HG02623 (cell line): Measurements from ENCODE around the gene SLC25A48.
A peak's percentile ranks its signal among the peaks of the same experiment; 100 is the strongest.
"Not testable (repeated sequence)": the region's sequence is repeated elsewhere in the genome, so short reads cannot be mapped to it uniquely, and the experiment has no call there.

ENCODE experiments used
- ATAC-seq: cut with Tn5 transposase; IDR thresholded peaks from one replicate; pipeline ENCODE4 v1.9.1; 2021; ENCODE audit warnings: moderate library complexity; ENCODE audit not compliant: unreplicated experiment

The SLC25A48 gene

DNA sequence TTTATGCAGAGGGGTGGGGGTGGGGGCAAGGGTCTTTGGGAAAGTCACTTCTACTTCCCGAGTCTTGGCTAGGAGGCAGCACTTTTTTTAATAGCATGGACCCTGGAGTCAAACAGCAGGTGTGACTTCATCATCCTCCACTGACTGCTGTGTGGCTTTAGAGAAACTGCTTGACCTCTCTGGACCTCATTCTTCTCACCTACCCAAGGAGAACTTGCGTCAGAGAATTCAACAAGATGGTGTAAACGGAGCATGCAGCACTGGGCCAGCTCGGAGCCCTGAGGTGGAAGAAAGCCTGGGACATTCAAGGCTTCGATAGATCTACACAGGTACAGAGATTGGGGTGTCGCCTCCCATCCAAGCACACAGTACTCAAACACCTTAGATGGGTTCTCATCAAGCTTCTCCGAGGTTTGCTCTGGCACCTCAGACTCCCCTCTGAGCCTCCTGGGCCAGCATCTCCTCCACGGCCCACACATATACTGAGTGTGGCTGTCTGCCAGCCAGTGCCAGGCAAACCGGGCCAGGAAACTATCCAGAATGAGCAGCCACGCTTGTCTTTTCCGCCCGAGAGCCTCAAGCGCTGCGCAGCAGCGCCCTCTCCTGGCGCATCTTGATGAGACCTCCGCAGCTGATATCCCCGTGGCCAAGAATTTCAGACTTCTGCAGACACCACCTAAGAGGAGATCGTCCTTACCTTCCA lies 4.6 kb upstream of the SLC25A48 start:
- ATAC-seq, result no peak

DNA sequence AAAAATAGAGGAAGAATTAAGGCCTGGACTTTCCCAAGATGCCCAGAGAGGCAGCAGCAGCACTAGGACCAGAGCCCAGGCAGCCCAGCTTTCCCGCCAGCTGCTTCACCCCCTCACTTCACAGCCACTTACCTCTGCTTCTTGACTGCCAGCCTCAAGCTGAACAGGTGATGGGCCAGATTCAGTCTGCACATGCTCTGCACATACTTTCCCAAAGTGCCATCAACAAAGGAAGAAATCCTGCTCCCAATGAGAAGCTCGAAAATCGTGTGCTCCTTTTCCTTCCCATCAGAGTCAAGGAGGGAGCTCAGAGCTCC lies 4.1 kb upstream of the SLC25A48 start:
- no peak for ATAC-seq

DNA sequence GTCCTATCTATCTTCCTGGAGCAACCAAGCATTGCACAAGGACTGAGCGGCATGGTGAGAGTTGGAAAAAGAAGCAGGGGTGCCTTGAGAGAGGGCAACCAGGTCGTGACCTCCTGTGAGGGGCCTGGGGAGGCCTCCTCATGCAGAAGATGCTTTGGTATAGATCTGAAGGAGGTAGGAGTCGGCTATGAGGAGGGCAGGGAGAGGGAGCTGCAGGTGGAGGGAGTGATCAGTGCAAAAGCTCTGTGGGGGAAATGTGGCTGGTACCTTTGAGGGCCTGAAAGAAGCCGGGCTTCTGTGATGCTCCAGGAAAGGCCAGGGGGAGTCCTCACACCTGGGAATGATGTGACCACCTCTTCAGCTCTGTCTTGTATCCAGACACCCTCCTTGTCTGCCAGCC lies 3.6 kb upstream of the SLC25A48 start:
- ATAC-seq, result no peak

DNA sequence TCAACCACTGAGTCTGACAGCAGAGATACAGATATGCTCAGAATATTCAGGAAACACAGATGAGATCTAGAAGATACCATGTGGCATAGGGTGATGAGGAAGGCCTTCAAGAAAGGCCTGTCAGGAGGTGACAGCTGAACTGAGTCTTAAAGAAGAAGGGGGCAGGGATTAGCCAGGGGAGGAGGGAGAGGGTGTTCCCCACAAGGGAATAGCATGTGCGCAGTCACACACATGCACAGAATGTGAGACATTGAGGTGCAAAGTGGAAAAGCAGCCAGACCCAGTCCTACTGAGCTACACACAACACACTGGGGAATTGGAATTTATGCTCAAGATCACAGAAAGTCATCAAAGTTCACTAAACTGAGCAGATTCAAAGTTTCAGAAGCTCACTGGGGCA lies 3.0 kb upstream of the SLC25A48 start:
- no peak for ATAC-seq

DNA sequence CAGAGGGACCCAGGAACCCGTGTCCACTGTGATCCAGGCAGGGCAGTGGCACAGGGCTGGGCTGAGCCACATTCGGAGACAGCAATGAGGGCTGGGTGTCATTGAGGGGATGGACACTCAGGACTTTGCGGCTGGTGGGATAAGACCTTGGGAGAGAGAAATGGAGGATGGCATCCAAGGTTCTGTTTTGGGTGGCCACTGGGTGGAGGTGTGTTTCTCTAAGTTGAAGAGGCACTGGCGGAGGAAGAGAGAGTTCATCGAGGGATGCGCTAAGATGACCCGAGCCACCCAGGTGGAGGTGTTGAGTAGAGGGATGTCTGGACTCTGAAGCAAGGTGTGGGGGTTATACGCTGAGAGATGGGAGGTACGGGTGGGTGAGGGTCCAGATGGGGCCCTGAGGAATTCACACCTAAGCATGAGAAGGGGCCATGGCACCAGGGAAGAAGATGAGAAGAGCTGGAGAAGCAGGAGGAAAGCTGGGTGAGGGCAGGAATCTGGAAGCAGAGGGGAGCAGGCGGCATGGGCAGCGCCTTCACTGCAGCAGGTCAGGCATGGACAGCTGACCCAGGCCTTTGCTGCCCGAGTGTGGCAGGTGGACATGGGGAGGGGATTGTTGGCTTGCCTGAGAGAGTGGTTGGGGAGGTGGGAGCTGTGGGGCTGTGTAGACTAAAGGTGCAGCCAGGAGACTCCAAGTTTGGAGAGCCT lies 2.5 kb upstream of the SLC25A48 start:
- no peak for ATAC-seq

DNA sequence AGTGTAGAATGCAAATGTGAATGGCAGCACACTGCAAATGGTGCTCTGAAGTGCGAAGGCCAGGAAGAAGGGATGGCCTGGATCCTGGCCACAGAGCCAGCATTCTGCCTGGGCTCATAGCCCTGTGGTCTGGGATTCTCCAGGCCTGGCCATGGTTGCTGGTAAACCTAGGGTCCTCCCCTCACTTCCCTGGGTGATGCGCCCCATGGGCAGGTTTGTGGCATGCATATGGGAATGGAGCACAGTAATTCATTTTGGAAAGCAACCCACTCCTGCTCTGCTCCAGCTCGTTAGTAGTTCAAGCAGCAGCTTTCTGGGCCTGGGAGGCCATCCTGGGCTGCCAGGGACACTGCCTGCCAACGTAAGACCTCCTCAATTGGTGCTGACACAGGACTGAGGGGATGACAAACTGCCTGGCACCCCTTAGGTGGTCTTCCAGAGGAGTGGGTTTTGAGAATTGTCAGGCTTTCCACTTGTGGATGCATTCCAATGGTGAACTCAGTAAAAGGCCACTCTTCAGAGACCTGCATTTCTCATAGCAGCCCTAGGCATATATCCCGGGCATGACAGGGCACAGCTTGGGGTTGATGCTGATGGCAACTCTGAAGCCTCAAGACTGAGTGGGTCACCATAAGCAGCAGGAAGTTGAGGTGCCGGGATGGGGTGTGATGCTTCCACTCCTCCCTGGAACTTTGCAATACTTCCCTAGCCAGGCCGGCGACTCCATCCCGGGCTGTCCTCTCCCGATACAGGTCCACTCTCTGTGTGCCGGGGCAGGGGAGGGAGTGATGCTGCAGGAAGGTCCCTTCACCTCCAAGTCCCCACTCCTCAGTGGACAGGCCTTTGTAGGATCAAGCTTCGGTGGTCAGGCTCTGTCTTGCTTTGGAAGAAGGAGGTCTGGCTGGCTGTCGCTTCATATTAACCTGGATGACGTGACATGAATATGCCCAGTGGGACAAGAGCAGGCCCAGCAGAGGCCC lies 1.2 kb upstream of the SLC25A48 start:
- ATAC-seq, result no peak

GRCh38 chr5:135833961-135834638 lies 363 bp upstream of the SLC25A48 start:
- peak; percentile 76 for ATAC-seq

DNA sequence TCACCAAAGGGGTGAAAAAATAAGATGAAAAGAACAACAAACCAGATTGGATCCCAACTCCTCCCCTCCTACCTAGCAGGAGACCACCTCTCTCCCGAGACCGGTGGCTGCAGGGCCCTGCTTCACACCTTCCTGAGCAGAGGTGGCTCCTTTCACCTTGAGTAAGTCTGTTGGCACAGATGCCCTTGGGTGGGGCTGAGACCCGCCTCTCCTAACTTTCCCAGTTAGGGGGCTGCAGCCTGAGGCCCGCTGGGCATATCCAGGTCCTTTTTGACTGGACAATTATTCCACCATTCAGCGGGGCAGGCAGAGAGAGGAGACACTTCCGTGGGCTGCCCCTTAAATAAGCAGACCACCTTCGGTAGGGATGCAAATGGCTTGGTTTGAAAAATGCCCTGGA lies 1.3 kb downstream of the SLC25A48 start:
- ATAC-seq, result no peak

- ATAC-seq, result not testable (repeated sequence)
Measured at GRCh38 chr5:135838395-135838794, 3.9 kb downstream of the SLC25A48 start.

DNA sequence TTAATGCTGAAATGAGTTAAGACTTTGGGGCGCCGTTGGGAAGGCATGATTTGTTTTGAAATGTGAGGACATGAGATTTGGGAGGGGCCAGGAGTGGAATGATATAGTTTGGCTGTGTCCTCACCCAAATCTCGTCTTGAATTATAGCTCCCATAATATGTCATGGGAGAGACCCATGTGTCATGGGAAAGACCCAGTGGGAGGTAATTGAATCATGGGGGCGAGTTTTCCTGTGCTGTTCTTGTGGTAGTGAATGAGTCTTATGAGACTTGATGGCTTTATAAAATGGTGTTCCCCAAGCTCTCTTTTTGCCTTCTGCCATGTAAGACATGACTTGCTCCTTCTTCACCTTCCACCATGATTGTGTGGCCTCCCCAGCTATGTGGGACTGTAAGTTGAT lies 5.1 kb downstream of the SLC25A48 start:
- ATAC-seq, result no peak

GRCh38 chr5:135840959-135841358 lies 6.5 kb downstream of the SLC25A48 start:
- no peak for ATAC-seq

- no peak for ATAC-seq
Measured at GRCh38 chr5:135842737-135843136, 8.3 kb downstream of the SLC25A48 start.

DNA sequence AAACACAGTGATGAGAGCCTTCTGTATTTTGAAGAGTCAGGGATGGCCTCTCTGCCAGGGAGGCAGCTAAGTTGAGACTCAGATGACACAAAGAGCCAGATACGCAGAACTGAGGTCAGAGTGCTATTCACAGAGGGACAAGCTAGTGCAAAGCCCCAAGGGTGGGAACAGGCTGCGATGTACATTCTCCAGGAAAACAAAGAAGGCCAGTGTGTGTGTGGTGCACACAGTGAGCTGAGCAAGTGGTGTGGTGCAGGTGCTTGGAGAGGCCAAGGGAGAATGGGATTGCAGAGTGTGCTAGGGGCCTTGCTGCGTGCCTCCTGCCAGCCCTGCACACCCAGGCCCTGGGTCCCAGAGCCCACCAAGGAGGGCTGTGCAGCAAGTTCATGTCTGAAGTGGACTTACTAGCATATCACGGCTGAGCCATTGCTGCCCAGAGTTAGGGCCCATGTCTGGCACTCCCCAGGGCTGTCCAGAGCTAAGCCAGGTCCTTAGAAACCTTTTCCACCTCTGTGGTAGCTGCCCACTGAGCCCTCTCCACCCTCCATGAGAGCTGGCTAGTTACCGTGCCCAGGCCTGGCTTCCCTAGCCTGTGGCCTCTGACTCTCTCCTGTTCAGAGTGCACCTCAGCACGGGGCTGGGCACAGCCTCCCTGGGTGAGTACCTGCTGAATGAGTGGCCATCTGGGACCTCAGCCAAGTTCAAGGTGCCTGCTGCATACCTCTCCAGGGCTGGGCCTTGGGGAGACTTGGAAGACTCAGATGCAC lies 9.3 kb downstream of the SLC25A48 start:
- ATAC-seq, result no peak

DNA sequence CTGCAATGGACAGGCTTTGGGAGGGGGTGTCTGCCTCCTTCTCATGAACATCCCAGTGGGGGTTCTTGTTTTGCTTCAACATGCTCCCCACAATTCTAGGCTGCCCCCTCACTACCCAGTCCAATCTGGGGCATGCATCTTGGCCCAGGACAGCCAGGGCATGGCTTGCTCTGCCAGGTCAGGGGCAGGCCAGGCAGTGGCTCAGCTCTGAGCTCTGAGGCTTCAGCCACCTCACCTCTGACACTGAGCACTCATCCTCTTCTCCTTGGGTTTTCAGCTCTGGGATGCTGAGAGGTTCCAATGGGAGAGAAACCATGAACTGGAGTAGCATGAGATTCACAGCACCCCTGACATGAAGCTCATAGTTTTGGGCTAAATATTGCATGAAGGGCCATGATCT lies 11.8 kb downstream of the SLC25A48 start:
- ATAC-seq, result no peak

DNA sequence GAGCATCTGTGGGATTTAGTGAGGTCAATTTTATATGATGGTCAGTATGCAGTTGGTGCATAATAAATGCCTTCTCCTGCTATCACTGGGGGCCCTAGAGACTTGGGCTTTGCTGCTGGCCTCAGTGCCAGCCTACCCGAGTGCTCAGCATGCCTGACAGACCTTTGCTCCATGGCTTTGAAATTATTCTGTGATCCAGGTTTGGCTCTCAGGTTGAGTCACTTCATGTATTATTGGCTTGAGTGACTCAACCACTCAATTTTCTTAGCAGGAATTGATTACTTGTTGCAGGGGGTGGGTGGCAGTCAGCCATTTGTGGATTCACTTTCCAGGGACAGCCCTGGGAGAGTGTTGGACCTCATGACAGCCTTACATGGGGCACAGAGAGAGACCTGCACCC lies 13.5 kb downstream of the SLC25A48 start:
- no peak for ATAC-seq

- no peak for ATAC-seq
Measured at GRCh38 chr5:135850231-135850630, 15.8 kb downstream of the SLC25A48 start.

DNA sequence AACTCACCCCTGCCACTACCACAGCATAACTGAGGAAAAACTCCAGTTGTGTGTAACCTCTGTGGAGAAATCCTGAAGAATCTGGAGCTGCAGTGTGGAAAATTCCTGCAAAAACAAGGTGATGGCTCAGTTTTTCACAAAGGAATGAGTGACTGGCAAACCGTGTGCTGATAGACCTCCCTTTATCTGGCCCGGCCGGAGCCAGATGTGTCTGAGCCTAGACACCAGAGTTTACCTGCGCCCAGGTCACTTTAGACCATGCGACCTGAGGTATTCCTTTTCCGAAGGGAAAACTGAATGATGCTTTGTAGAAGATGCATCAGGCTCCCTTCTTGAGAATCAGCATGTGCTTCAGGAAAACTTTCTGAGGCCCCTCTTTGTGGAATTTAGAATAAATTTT lies 16.2 kb downstream of the SLC25A48 start:
- no peak for ATAC-seq

- ATAC-seq, result no peak
Measured at GRCh38 chr5:135851186-135851914, 16.9 kb downstream of the SLC25A48 start.

- no peak for ATAC-seq
Measured at GRCh38 chr5:135851915-135852845, 17.7 kb downstream of the SLC25A48 start.
